ENCODE results near the gene BIRC2. TPM values are rescaled to one million over a fixed set of nuclear protein-coding genes. Genes with fewer than 3 reads are reported as not detected.

Gene BIRC2
- total RNA-seq, 1 experiment from 2014 or later: 35.5 TPM

DNA sequence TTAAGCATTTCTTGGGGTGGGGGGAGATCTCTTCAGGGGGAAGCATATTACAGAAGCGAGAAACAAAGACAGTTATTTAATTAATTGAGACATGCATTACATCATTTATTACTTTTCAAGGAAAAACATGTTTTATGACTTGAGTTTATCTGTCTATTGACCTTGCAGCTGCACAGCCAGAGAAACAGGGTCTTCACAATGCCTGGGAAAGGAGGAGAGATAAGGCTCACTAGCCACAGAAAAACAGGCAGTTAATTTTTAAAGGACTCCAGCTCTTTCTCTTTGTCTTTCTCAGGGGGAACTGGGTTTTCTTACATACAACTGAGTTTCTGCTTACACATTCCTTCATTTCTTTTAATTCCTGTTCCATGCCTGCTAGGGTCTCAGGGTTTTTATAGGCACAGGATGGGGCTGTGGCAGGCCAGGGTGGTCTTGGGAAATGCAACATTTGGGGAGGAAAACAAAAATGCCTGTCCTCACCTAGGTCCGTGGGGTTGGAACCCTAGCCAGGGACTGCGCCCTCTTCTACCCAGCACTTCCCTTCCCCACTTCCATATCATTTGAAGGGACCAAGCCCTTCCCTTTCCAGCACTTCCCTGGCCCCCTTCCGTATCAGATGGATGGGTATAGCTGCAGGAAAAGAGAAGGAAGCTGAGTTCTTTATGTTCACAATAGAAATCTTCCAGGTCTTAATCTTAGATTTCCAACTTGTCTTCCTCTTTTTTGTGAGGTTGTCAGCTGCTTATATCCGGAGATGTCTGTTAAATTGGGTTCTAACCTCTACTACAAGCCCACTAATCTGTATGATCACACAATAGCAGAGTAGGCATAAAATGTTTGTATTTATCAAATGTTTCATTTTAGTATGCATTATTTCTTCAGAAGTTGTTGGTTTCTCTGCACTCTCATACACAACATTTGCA lies 38.3 kb downstream of the BIRC2 start:
- DNase-seq: no peak
- Histone ChIP-seq H3K4me3 (no peak overlapping the region), H3K27me3 (no peaks in the 10 kb centered on the region), H3K36me3 (peaks cover 20% of the 10 kb centered on the region), H3K9me3 (no peaks in the 10 kb centered on the region)

DNA sequence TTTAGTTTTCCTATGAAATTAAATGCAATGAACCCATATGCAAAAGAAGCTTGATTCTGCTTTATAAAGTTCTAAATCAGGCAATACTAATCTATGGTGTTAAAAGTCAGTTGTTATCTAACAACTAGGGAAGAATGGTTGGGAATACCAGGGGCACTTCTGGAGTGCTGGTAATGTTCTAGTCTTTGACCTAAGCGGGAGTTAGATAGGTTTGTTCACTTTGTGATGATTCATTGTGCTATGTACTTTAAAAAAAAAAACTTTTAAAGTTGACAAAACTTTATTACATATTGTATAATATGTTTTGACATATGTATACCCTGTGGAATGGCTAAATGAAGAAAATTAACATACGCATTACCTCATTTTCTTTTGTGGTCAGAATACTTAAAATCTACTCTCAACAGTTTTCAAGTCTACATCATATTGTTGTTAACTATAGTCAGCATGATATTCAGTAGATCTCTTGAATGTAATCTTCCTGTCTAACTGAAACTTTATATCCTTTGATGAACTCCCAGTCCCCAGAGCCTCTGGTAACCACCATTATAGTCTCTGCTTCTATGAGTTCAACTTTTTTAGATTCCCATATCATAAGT lies 39.2 kb downstream of the BIRC2 start:
- no peaks in the 10 kb centered on the region for H3K9me3 ChIP-seq
- peaks cover 22% of the 10 kb centered on the region for H3K36me3 ChIP-seq
- H3K27me3 ChIP-seq: no peaks in the 10 kb centered on the region
- DNase-seq: no peak
- no peak overlapping the region for H3K4me3 ChIP-seq

DNA sequence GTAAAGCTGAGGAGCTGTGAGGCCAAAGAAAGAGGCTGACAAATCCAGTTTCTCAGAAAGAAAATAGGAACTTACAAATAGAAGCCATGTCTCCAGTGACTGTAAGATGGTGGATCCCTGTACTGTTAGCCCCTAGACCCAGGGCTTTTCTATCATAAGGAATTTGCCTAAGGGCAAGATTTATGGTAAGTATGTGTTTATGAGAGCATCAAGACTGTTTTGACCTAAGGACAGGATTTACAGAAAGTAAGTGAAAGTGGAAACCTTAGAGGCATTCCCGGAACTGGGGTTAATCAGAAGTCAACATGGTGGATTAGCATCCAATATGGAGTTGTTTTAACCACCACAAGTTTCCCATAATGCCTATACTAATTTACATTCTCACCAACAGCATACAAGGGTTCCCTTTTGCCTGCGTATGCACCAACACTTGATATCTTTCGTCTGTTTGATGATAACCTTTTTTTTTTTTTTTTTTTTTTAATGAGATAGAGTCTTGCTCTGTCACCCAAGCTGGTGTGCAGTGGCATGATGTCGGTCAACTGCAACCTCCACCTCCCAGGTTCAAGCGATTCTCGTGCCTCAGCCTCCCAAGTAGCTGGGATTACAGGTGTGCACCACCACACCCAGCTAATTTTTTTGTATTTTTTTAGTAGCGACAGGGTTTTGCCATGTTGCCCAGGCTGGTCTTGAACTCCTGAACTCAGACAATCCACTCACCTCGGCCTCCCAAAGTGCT lies 40.2 kb downstream of the BIRC2 start:
- H3K9me3 ChIP-seq: no peaks in the 10 kb centered on the region
- H3K36me3 ChIP-seq: peaks cover 22% of the 10 kb centered on the region
- H3K4me3 ChIP-seq: no peak overlapping the region
- DNase-seq: no peak
- H3K27me3 ChIP-seq: no peaks in the 10 kb centered on the region

DNA sequence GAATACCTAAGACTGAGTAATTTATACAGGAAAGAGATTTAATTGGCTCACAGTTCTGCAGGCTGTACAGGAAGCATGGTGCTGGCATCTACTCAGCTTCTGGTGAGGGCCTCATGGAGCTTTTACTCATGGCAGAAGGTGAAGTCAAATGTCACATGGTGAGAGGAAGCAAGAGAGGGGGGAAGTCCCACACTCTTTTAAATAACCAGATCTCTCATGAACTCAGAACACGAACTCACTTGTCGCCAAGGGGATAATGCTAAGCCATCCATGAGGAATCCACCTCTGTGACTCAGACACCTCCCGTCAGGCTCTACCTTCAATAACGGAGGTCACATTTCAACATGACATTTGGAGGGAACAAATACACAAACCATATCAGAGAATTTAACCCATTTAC lies 42.2 kb downstream of the BIRC2 start:
- Histone ChIP-seq H3K36me3 (peaks cover 21% of the 10 kb centered on the region), H3K9me3 (no peaks in the 10 kb centered on the region), H3K4me3 (no peak overlapping the region), H3K27me3 (no peaks in the 10 kb centered on the region)
- no peak for DNase-seq

DNA sequence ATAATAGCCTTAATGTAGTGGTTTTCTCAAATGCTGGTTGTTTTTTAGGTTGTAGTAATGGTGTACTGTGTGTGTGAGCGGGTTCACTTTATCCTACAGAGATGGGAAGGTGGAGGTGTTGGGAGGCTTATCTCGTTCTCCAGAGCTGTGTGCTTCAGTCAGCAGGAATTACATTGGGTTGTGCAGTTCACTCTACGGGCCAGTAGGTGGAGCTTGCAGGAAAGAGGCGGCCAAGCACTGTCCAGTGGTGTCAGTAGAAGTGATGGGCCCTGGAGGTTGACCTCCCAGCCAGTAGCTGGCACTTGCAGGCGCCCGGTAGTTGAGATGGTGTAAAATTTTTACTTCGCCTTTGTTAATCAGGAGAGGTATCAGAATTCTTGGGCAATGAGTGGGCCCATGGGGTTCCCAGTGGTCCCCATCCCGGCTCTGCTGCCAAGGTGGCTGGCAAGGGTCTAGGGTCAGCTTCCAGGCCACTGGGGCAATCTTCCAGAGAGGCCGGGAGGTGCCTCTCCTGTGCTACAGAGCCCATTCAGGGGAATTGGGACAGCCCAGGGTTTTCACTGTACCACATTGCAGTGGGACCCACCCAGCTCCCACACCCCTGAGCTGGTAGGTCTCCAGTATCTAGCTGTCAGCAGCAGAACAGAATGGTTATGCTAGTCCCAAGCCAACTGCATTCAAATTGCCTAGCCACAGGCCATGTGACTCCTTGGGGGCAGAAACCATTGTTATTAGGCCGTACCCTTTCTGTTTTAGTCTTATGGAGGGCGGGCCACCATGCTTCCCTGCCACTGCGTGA lies 43.9 kb downstream of the BIRC2 start:
- no peak overlapping the region for H3K4me3 ChIP-seq
- H3K9me3 ChIP-seq: no peaks in the 10 kb centered on the region
- H3K36me3 ChIP-seq: peaks cover 28% of the 10 kb centered on the region
- H3K27me3 ChIP-seq: no peaks in the 10 kb centered on the region
- DNase-seq: peak; percentile 54

DNA sequence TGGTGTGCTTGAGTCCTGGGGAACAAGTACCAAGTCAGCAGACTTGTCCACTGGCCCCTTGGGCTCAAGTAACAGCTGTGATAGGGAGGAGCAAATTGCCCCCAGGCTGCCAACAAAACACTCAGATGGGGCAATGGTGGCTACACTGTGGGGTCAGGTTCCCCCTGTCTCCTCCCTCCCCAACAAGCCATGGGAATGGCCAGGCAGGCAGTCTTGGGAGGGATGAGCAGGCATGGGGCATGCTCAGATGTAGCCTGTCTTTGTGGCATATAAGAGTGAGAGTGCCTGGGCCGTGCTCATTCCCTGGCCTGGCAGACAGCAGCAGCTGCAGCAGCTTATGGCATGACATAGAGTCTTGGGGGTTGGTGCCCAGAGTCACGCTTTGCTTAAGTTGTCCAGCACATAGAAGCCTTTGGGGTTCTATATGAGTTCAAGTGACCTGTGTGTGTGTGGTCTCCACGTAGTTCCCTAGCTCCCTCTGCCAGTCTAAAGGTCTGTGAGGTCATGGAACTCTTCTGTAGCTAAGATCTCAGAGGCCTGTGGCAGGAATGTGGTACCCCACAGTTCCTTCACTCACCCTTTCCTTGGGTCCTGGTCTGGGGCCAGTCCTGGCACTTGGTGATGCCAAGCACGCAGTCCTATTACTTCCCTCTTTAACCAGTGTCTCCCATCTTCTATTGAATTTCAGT lies 44.7 kb downstream of the BIRC2 start:
- Histone ChIP-seq H3K27me3 (no peaks in the 10 kb centered on the region), H3K4me3 (no peak overlapping the region), H3K9me3 (no peaks in the 10 kb centered on the region), H3K36me3 (peaks cover 30% of the 10 kb centered on the region)
- DNase-seq: no peak

DNA sequence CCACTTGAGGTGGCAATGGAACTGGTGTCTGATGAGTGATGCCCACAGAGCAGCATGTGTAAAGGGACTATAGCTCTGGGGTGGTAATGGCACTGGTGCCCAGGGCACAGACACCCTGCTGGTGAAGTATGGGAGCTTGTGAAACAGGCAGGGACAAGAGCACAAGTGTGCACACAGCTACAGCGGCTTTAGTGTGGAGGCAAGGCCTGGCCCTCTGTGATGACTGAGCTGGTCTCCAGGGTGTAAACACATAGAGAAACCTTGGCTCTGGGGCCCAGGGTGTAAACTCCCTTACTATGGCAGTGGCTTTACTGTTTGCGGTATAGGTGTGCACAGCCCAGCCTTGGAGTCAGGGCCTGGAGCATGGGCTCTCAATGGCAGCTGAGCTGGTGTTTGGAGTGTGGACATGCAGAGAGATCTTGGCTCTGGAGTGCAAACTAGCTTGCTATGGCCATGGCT lies 46.3 kb downstream of the BIRC2 start:
- H3K4me3 ChIP-seq: no peak overlapping the region
- H3K27me3 ChIP-seq: no peaks in the 10 kb centered on the region
- peaks cover 33% of the 10 kb centered on the region for H3K36me3 ChIP-seq
- H3K9me3 ChIP-seq: no peaks in the 10 kb centered on the region
- DNase-seq: no peak

DNA sequence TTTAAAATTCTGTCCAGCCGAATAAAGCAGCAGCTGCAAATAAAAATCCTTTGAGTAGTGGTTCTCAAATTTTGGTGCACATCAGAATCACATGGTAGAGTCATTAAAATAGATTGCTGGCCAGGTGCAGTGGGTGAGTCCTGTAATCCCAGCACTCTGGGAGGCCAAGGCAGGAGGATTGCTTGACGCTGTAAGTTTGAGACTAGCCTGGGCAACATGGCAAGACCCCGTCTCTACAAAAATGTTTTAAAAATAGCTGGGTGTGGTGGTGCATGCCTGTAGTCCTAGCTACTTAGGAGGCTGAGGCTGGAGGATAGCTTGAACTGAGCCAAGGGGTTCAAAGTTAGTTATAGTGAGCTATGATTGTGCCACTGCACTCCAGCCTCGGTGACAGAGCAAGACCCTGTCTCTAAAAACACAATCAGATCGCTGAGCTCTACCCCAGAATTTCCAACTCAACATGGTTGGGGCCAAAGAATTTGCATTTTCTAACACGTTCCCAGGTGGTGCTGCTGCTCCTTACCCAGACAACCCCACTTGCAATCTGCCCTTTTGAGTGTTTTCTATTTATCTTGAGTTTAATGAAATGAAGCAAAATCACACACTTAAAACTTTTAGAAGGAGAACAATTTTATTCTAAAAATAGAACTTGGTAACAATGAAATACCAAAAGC lies 48.8 kb downstream of the BIRC2 start:
- Histone ChIP-seq H3K9me3 (no peaks in the 10 kb centered on the region), H3K36me3 (peaks cover 49% of the 10 kb centered on the region), H3K27me3 (no peaks in the 10 kb centered on the region), H3K4me3 (no peak overlapping the region)
- DNase-seq: no peak

DNA sequence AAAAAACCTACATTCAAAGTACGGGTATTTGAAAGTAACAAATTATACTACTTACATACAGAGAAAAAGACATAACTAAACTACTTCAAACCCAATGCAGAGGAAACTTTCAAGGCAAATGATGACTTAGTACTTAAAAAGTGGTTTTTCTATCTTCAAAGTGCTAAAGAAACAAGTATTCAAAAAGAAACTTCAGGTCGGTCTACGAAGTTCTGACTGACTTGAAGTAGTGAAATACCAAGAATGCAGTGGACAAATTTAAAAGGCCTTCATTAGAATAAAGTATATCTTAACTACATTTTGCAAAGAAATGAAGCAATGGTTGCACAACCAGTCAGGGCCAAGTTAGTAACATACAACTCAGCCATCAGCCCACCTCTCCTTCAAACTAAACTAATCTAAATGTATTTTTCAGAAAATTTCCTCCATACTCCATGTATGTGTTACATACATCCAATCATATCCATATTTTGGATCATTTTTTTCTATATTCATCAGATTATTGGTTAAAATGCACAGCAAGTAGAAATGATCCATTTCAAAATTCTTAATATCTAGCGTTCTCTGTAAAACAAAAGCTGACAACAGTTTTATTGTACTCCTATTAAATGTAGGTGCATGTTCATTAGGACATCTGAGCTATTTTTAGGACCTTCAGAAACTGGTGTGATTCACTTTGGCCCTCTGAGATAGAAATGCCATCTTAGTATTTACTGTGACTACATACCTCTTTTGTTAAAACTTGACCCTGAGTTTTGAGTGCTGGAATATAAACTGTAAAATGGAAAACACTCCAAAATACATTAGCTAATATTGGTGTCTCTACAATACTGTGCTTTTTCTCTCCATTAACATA lies 49.9 kb downstream of the BIRC2 start:
- no peak for DNase-seq
- no peaks in the 10 kb centered on the region for H3K27me3 ChIP-seq
- H3K9me3 ChIP-seq: no peaks in the 10 kb centered on the region
- no peak overlapping the region for H3K4me3 ChIP-seq
- peaks cover 58% of the 10 kb centered on the region for H3K36me3 ChIP-seq

DNA sequence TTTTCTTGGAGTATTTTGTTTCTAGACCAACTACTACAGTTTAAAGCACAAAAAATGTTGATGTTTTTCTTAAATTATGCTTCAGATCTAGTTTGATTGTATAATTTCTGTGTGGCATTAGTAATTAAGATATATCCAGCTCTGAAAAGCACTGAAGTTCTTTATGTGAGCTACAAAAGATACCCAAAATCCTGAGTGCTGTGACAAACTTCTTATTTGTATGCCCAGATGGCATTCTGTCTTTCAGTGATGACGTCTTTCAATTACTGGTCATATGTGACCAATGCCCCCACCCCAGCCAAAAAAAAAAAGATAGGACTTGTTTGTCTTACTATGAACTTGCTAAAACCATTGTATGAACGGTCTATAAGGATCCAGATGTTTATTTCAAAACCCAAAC lies 51.3 kb downstream of the BIRC2 start:
- Histone ChIP-seq H3K9me3 (no peaks in the 10 kb centered on the region), H3K36me3 (peaks cover 61% of the 10 kb centered on the region), H3K4me3 (no peak overlapping the region), H3K27me3 (no peaks in the 10 kb centered on the region)
- DNase-seq: no peak

DNA sequence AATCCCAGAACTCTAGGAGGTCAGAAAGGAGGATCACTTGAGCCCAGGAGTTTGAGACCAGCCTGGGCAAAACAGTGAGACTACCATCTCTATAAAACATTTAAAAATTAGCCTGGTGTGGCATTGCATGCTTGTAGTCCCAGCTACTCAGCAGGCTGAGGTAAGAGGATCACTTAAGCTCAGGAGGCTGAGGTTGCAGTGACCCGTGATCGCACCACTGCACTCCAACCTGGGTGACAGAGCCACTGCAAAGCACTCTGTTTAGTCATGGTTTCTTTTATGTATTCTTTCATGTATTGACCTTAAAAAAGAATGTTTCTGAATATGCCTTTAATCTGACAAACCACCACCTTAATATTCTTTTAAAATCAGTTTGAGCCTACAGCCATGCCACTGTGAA lies 52.2 kb downstream of the BIRC2 start:
- DNase-seq: no peak
- H3K36me3 ChIP-seq: peaks cover 61% of the 10 kb centered on the region
- H3K27me3 ChIP-seq: no peaks in the 10 kb centered on the region
- no peaks in the 10 kb centered on the region for H3K9me3 ChIP-seq
- no peak overlapping the region for H3K4me3 ChIP-seq

DNA sequence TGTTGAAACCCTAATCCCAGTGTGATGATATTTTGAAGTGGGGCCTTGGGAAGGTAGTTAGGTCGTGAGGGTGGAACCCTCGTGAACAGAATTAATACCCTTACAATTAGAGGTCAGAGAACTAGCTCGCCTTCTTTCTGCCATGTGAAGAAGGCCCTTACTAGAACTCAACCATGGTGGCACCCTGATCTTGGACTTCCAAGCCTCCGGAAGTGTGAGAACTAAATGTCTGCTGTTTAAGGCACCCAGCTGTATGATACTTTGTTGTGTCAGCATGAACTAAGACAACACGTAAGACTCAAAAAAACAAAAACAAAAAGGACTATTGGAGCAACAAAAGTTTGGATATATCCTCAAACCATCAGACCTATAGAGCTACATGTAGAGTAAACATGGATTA lies 53.6 kb downstream of the BIRC2 start:
- Histone ChIP-seq H3K4me3 (no peak overlapping the region), H3K36me3 (peaks cover 54% of the 10 kb centered on the region), H3K27me3 (no peaks in the 10 kb centered on the region), H3K9me3 (no peaks in the 10 kb centered on the region)
- DNase-seq: no peak

DNA sequence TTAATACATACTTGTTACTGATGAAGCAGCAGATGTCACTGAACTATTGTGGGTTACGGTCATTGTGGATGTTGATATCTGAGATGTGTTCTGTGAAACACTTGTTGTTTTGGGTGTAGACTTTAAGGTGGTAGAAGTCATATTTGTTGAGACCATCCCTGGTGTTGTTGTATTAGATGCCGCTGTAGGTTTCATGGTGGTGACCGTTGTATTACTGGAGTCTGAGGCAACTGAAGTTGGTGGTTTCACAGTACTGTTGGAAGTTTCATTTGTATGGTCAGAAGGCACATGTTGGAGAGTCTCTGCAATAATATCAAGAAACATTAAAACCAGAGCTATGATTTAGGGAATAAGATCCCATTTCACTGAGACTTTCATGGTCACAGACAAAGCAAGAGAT lies 54.9 kb downstream of the BIRC2 start:
- Histone ChIP-seq H3K9me3 (no peaks in the 10 kb centered on the region), H3K4me3 (no peak overlapping the region), H3K36me3 (peaks cover 50% of the 10 kb centered on the region), H3K27me3 (no peaks in the 10 kb centered on the region)
- DNase-seq: no peak

DNA sequence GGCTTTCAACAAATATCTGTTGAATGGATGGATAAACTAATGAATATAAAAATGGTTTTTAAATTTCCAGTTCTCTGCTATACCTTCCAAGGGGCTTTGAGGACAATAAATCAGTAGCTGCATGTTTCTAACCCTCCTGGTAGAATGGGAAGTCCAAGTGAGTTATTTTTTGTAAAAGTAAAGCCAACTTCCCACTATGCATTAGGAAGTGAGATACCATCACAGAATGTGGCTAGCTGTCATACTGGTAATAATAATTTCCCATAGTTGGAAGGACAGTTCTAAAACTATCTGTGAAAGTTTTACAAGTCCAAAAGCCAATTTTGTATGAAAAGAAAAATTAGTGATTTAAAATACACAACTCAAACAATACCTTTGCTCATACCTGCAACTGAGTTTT lies 55.5 kb downstream of the BIRC2 start:
- no peaks in the 10 kb centered on the region for H3K27me3 ChIP-seq
- H3K9me3 ChIP-seq: no peaks in the 10 kb centered on the region
- peaks cover 44% of the 10 kb centered on the region for H3K36me3 ChIP-seq
- no peak overlapping the region for H3K4me3 ChIP-seq
- DNase-seq: no peak

DNA sequence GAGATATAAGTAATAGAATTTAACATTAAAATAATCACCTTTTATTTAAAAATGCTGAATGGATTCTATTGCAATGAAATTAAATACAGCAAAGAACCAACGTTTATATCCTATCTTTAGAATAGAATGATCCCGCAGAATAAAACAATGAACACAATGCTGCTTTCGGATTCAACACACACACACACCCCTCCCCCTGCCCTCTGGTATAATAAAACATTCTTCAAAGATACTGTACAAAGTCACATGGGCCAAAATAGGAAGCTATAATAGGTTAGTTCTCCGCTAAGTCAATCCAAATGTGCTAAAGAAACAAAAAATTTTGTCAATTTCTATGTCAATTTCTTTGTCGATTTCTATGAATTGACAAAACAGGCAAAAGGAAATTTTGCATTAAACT lies 58.5 kb downstream of the BIRC2 start:
- Histone ChIP-seq H3K27me3 (no peaks in the 10 kb centered on the region), H3K4me3 (no peak overlapping the region), H3K36me3 (peaks cover 22% of the 10 kb centered on the region), H3K9me3 (no peaks in the 10 kb centered on the region)
- DNase-seq: no peak
